HG02981 (cell line): Measurements from ENCODE around the gene CPLX3.
"Not testable (repeated sequence)": the region's sequence is repeated elsewhere in the genome, so short reads cannot be mapped to it uniquely, and the experiment has no call there.

Experiments used
- ATAC-seq: cut with Tn5 transposase; IDR thresholded peaks from one replicate; pipeline ENCODE4 v1.9.1; 2021; ENCODE audit warnings: mild to moderate bottlenecking, moderate library complexity; ENCODE audit not compliant: unreplicated experiment

CPLX3 gene

GRCh38 chr15:74826364-74826819, at the start of gene CPLX3:
TSS of gene CPLX3 (plus strand) at chr15:74826627. CDS start at chr15:74826704, 77 bp downstream.
- ATAC-seq, result no peak

DNA sequence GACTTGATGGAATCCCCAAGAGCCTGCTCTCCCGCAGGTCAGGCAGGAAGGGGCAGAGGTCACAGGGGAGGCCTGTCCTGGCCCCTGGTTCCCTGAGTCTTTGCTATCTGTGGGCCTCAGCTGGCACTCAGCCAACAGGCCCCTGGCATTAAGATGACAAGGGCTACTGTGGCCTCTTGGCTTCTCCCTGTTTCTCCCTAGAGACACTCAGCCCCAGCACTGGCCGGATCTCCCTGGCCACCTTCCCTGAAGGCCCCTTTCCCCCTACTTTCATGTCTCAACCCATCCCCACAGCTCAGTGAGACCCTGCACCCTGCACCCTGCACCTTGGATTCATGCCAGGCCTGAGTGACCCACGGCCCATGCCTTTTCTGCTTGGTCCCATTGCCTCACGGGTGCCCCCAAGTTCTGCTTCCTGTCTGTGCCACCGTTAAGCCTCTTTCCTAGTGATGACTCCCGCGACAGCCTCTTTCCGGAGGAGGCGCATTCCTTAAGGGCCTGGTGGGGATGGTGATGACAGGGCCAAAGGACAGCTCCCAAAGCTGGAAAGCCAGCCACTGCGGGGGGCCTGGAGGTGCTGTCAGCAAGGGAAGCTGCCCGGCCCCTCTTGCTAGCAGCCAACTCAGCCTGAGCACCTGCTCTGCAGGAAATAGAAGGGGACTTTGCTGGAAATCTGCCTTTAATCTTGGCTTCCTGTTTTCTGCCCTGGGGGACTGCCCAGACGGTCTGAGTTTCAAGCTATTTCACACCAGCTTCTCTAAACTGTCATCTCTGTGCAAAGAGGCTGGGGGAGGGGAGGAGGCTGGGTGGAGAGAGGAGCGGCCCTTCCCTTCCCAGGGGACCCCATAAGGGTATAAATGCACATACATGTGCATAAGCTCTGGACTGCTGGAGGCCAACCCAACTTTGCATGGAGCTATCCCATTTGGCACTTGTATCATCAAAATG, 49.3 kb upstream of the CPLX3 start:
- ATAC-seq, result no peak

- ATAC-seq, result no peak
Measured at GRCh38 chr15:74777769-74778598, 48.4 kb upstream of the CPLX3 start.

GRCh38 chr15:74778599-74778970, 47.8 kb upstream of the CPLX3 start:
- no peak for ATAC-seq

- no peak for ATAC-seq
Measured at GRCh38 chr15:74779162-74779648, 47.2 kb upstream of the CPLX3 start.

DNA sequence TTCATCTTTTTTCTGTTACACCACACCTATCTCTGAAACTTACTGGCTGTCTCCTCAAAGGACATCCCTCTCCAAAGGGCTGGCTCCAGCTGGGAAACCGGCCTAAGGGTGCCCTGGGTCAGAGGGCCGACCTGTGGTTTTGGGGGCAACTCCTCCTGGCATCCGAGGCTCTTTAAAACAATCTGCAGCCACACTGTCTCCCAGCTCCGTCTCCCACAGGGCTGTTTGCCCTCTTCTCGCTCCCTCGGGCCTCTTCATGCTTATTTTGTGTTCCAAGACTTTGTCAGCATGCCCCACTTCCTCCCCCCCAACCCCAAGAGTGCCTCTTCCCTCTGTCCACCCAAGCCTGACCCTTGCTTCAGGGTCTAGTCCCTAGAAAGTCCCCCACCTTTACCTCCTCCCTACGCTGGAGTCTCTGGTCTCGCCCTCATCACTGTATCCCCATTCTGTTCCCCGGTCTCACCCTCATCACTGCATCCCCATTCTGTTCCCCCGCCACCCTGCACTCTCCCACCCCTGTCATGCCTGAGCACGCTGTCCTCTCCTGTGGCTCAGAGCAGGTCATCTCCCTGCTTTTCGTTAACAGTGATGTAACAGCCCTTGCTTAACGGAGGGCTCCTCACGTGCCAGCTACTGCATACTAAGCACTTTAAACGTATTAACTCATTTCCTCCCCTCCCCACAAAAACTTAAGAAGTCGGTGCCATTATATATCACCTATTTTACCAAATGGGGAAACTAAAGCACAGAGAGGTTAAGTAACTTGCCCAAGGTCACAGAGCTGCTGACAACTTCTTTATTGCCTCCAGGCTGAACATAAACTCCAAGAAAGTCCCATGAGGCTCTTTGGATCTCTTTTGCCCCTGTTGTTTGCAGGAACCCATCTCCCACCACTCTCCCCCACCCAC, 45.6 kb upstream of the CPLX3 start:
- no peak for ATAC-seq

GRCh38 chr15:74781431-74782258, 44.8 kb upstream of the CPLX3 start, which contains the start of gene CSK:
TSS of gene CSK (plus strand) at chr15:74782080. CDS start at chr15:74798298, 16,218 bp downstream.
- peak; percentile 33 for ATAC-seq

DNA sequence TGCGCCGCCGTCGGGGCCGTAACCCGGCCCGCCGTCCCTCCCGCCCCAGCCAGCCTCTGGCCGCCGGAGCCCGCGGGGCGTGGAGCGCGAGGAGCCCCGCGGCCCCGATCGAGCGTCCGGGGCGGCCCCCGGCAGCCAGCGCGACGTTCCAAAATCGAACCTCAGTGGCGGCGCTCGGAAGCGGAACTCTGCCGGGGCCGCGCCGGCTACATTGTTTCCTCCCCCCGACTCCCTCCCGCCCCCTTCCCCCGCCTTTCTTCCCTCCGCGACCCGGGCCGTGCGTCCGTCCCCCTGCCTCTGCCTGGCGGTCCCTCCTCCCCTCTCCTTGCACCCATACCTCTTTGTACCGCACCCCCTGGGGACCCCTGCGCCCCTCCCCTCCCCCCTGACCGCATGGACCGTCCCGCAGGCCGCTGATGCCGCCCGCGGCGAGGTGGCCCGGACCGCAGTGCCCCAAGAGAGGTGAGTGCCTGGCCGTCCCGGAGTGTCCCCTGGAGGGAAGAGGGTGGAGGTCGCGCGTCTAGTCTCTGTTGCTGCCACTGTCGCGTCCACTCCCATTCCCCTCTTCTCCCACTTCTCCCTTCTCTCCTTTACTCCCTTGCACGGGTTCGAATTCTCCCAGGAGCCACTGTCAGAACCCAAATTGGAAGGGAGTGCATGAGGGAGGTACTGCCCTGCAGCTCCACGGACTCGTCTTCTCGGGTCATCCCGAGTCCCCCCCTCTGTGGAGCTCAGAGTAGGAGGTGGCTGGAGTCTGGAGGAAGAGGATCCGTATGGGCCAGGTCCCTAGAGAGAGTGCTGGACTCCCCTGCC, 44.0 kb upstream of the CPLX3 start:
- peak; percentile 18 for ATAC-seq

DNA sequence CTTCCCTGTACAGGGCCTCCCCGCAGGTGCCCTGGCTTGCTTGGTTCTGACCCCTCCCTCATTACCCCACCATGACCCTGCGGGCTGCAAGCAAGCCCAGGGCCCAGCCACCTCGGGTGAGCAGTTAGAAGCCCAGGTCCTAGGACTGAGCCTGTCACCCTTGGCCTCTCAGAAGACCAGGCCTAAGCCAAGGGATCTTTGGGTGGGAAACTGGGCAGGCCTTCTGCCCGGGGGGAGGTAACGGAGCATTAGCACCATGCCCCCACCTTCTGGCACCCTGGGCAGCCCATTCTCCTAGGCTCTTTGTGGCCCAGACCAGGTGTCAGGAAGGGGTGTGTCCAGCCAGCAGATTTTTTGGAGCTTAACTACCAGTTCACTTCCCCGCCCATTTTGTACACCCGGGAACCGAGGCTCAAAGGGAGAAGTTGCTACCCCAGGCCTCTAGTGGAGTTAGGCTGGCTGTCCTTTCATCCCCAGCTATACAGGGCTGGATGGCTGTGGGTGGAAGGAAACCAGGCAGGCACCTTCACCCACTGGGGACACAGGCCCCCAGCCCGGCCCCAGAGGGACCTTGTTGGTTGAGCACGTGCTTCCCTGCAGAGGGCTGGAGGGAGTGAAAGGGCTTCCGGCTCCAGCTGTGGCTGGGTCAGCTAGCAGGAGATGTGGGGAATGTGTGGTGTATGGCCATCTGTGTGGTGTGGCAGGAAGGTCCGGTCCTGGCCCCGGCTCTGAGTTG, 43.2 kb upstream of the CPLX3 start:
- no peak for ATAC-seq

GRCh38 chr15:74783808-74784175, 42.6 kb upstream of the CPLX3 start:
- no peak for ATAC-seq

DNA sequence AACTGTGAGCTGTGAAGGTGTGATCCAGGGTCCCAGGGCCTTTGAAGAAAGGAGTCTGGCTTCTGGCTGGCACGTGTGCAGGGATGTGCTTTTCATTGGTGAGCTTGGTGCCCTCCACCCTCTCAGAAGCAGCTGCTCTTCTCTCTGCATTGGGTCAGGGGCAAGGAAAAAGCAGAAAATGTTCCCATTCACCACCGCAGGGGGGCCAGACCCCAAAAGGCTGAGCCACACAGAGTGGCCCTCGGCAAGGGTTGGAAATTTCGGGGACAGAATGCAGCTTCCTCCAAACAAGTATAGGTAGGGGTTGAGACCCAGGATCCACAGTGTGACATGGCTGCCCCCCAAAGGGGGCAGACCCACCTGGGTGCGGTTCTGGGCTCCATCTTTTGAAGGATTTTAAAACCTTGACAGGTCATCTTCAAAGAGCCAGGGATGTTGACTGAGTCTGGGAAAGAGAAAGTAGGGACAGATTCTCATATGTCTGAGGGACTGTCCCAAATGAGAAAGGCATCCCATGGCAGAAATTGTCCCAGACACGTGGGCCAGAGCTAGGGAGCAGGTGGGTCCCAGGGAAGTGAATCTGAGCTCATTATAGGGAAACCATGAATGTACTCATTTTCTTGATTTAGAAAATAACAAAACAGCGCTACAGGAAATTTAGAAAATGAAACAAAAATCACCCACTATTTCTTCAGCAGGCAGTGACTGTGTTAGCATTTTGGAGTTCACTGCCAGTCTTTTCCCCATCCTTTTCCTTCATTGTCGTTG, 41.8 kb upstream of the CPLX3 start:
- no peak for ATAC-seq

DNA sequence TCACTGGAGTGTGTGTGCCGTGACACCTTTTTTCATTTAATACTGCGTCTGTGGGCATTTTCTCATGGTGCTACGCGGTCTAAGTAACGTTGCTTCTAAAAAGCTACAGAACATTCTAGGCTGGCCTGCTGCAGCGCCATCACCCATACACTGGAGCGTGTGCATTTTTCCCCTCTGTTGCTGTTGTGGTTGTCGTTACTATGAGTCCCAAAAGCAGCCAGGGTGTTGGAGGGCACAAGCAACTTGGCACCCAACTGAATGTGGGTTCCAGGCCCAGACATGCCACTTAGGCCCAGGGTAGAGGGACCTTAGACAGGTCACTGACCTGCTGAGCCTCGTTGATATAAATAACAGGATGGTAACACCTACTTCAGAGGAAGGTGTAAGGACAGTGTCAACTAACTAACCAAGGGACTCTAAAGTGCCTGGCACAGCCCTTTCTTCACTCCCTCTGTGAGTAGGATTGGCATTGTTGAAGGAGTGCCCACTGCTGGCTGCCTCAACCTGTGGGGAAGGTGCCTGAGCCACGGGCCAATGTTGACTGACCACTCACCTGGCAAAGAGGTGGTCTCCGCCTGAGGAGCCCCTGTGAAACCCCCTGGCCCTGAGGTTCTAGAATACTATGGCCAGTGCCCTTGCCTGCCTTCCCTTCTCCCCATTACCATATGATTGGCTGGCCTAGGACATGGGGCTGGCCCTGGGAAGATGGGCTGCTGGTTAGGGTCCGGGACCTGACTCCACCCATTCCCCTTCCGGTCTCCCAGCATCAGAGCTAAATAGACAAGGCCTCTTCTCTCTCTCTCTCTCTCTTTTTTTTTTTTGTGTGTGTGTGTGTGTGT, 41.0 kb upstream of the CPLX3 start:
- ATAC-seq, result no peak

GRCh38 chr15:74786081-74786480, 40.3 kb upstream of the CPLX3 start:
- ATAC-seq, result not testable (repeated sequence)

DNA sequence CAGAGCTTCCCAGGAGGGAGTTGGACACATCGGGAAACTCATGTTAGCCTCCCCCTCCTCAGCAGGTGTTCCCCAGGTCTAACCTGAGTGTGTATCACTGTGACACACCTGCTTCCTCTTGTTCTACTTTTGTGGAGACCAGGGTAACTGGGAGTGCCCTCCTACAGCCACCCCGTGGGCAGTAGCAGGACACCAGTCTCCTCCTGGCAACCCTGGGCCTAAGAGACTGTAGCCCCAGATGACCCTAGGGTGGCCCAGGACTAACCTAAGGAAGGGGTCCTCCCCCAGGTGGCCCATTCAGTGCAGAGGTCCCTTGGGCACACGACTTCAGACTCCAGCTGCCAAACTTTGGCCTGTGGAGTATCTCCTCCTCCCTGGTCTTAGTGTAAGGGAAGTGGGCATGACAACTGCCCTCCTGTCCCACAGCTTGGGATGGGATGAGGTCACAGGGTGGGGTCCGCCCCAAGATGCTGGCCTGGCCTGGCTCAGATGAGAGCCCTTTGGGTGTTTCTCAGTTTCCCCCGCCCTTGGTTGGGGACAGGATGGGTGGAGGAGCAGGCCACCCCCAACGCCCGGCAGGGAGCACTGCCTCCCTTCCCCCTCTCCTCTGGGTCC, 39.8 kb upstream of the CPLX3 start:
- no peak for ATAC-seq

GRCh38 chr15:74787251-74788041, 39.0 kb upstream of the CPLX3 start:
- peak; percentile 39 for ATAC-seq
